WTC11 (cell line): ENCODE data around the gene NPSR1. TPM values are rescaled to one million over a fixed set of nuclear protein-coding genes. Genes with fewer than 3 reads are reported as not detected.

ENCODE experiments used
- ATAC-seq: fragments of 200-7000 bp; cut with Tn5 transposase; 2 replicates; pipeline ENCODE4 v1.10.0; 2021; ENCODE audit warnings: mild to moderate bottlenecking, moderate library complexity
- CTCF ChIA-PET: fragments of 300-600 bp; sonication (Branson Sonifier 250); formaldehyde crosslinking; loops from one replicate; lab custom pipeline; 2021; ENCODE audit warnings: antibody characterized with exemption; lab: Charles Lee
- POLR2A ChIA-PET: fragments of 350-600 bp; sonication (Branson Sonifier 250); formaldehyde crosslinking; loops from one replicate; lab custom pipeline; 2021; ENCODE audit warnings: antibody characterized with exemption; lab: Charles Lee
- DNase-seq: peaks from one replicate; pipeline ENCODE4 v3.0.0; 2021; ENCODE audit warnings: low spot score
- H3K27ac Mint-ChIP-seq: 2 replicates; pipeline ENCODE4 v1.8.0; 2021; ENCODE audit warnings: mixed read lengths
- H3K27me3 Mint-ChIP-seq: 2 replicates; pipeline ENCODE4 v1.8.0; 2021; ENCODE audit warnings: low read depth, mild to moderate bottlenecking, moderate library complexity, mixed read lengths
- H3K36me3 Mint-ChIP-seq: 2 replicates; pipeline ENCODE4 v1.8.0; 2021; ENCODE audit warnings: mixed read lengths
- H3K4me1 Mint-ChIP-seq: 2 replicates; pipeline ENCODE4 v1.8.0; 2022; ENCODE audit warnings: mixed read lengths
- H3K4me3 Mint-ChIP-seq: 2 replicates; pipeline ENCODE4 v1.8.0; 2021; ENCODE audit warnings: mild to moderate bottlenecking, moderate library complexity, mixed read lengths
- H3K9me3 Mint-ChIP-seq: 2 replicates; pipeline ENCODE4 v1.8.0; 2021; ENCODE audit warnings: mixed read lengths
- ATF2 ChIP-seq: sonication (generic); formaldehyde crosslinking; IDR thresholded peaks from 2 replicates; pipeline ENCODE4 v1.8.1; 2022; ENCODE audit warnings: low read depth, missing genetic modification reagents, borderline replicate concordance
- CBFB ChIP-seq: sonication (generic); formaldehyde crosslinking; IDR thresholded peaks from 2 replicates; pipeline ENCODE4 v1.8.1; 2022; ENCODE audit warnings: mild to moderate bottlenecking, low read depth, missing genetic modification reagents
- E2F1 ChIP-seq: sonication (generic); formaldehyde crosslinking; IDR thresholded peaks from 2 replicates; pipeline ENCODE4 v1.8.0; 2022; ENCODE audit warnings: mild to moderate bottlenecking, missing genetic modification reagents
- EMX1 ChIP-seq: fragments of 250-450 bp; sonication (Bioruptor Pico); IDR thresholded peaks from 2 replicates; pipeline ENCODE4 v1.8.0; 2021; ENCODE audit warnings: mild to moderate bottlenecking
- ETV6 ChIP-seq: sonication (generic); formaldehyde crosslinking; IDR thresholded peaks from 2 replicates; pipeline ENCODE4 v1.8.1; 2022; ENCODE audit warnings: mild to moderate bottlenecking, missing genetic modification reagents
- FOXP4 ChIP-seq: sonication (generic); formaldehyde crosslinking; IDR thresholded peaks from 2 replicates; pipeline ENCODE4 v1.8.0; 2022; ENCODE audit warnings: mild to moderate bottlenecking, missing genetic modification reagents
- GRHL2 ChIP-seq: fragments of 250-450 bp; sonication (Bioruptor Pico); IDR thresholded peaks from 2 replicates; pipeline ENCODE4 v1.8.0; 2022; ENCODE audit warnings: mild to moderate bottlenecking, moderate library complexity; ENCODE audit not compliant: insufficient replicate concordance, severe bottlenecking
- IRF2 ChIP-seq: sonication (generic); formaldehyde crosslinking; IDR thresholded peaks from 2 replicates; pipeline ENCODE4 v1.8.0; 2022; ENCODE audit warnings: low read depth, missing genetic modification reagents, borderline replicate concordance
- JUN ChIP-seq: sonication (generic); formaldehyde crosslinking; IDR thresholded peaks from 2 replicates; pipeline ENCODE4 v1.8.0; 2023; ENCODE audit warnings: mild to moderate bottlenecking, missing genetic modification reagents
- MAX ChIP-seq: sonication (generic); formaldehyde crosslinking; IDR thresholded peaks from 2 replicates; pipeline ENCODE4 v1.8.0; 2022; ENCODE audit warnings: mild to moderate bottlenecking, missing genetic modification reagents
- MXD4 ChIP-seq: fragments of 250-450 bp; sonication (Bioruptor Pico); IDR thresholded peaks from 2 replicates; pipeline ENCODE4 v1.8.0; 2021; ENCODE audit warnings: mild to moderate bottlenecking, moderate library complexity, borderline replicate concordance
- NFYB ChIP-seq: sonication (generic); formaldehyde crosslinking; conservative IDR thresholded peaks from 2 replicates; pipeline ENCODE4 v1.8.0; 2022; ENCODE audit warnings: low read depth, missing genetic modification reagents
- NR3C1 ChIP-seq: sonication (generic); formaldehyde crosslinking; conservative IDR thresholded peaks from 2 replicates; pipeline ENCODE4 v1.8.1; 2023; ENCODE audit warnings: low read depth, mild to moderate bottlenecking, missing genetic modification reagents
- PRDM15 ChIP-seq: sonication (generic); formaldehyde crosslinking; IDR thresholded peaks from 2 replicates; pipeline ENCODE4 v1.8.0; 2022; ENCODE audit warnings: missing genetic modification reagents
- RELA ChIP-seq: sonication (generic); formaldehyde crosslinking; IDR thresholded peaks from 2 replicates; pipeline ENCODE4 v1.8.1; 2022; ENCODE audit warnings: missing genetic modification reagents, mild to moderate bottlenecking, borderline replicate concordance
- SMAD4 ChIP-seq: sonication (generic); formaldehyde crosslinking; IDR thresholded peaks from 2 replicates; pipeline ENCODE4 v1.8.0; 2022; ENCODE audit warnings: mild to moderate bottlenecking, missing genetic modification reagents
- TCF7 ChIP-seq: sonication (generic); formaldehyde crosslinking; IDR thresholded peaks from 2 replicates; pipeline ENCODE4 v1.8.0; 2022; ENCODE audit warnings: mild to moderate bottlenecking, low read depth, missing genetic modification reagents, moderate library complexity
- ZMAT4 ChIP-seq: fragments of 250-450 bp; sonication (Bioruptor Pico); IDR thresholded peaks from 2 replicates; pipeline ENCODE4 v1.9.0; 2021; ENCODE audit warnings: mild to moderate bottlenecking
- ZNF232 ChIP-seq: sonication (generic); formaldehyde crosslinking; IDR thresholded peaks from 2 replicates; pipeline ENCODE4 v1.8.0; 2022; ENCODE audit warnings: mild to moderate bottlenecking, missing genetic modification reagents
- ZNF317 ChIP-seq: sonication (generic); formaldehyde crosslinking; IDR thresholded peaks from 2 replicates; pipeline ENCODE4 v1.8.1; 2023; ENCODE audit warnings: low read depth, mild to moderate bottlenecking, moderate library complexity, missing genetic modification reagents, borderline replicate concordance
- ZNF512 ChIP-seq: sonication (generic); formaldehyde crosslinking; IDR thresholded peaks from 2 replicates; pipeline ENCODE4 v1.8.1; 2022; ENCODE audit warnings: missing genetic modification reagents, borderline replicate concordance
- total RNA-seq: library from RNA; stranded (reverse); gene quantifications from 3 replicates; pipeline ENCODE4 v1.2.3, GENCODE V29; 2021

NPSR1 gene
- total RNA-seq, 1 experiment from 2014 or later = not detected

GRCh38 chr7:34748728-34749089 is 90.7 kb downstream of the NPSR1 start:
- CTCF ChIA-PET = no interaction called here
- POLR2A ChIA-PET = no interaction called here
- ATAC-seq (no peak), DNase-seq (no peak)
- peaks cover 11% of the 10 kb centered on the region for H3K9me3 Mint-ChIP-seq
- H3K27me3 Mint-ChIP-seq = no peaks in the 10 kb centered on the region
- H3K27ac Mint-ChIP-seq = no peak overlapping the region
- no peak overlapping the region for H3K4me3 Mint-ChIP-seq
- TF ChIP-seq ETV6 (CRISPR knock-in tag) (no peak), ZNF317 (no peak), E2F1 (CRISPR knock-in tag) (no peak), CBFB (CRISPR knock-in tag) (no peak), RELA (CRISPR knock-in tag) (no peak), ATF2 (CRISPR knock-in tag) (no peak), PRDM15 (CRISPR knock-in tag) (no peak)
- no peaks in the 10 kb centered on the region for H3K36me3 Mint-ChIP-seq
- H3K4me1 Mint-ChIP-seq = peaks cover 22% of the 10 kb centered on the region

- DNase-seq = no peak
- POLR2A ChIA-PET = no interaction called here
- H3K4me3 Mint-ChIP-seq = no peak overlapping the region
- H3K9me3 Mint-ChIP-seq = peaks cover 7% of the 10 kb centered on the region
- no peak for ATAC-seq
- H3K27me3 Mint-ChIP-seq = no peaks in the 10 kb centered on the region
- CTCF ChIA-PET = no interaction called here
- peaks cover 22% of the 10 kb centered on the region for H3K4me1 Mint-ChIP-seq
- H3K36me3 Mint-ChIP-seq = no peaks in the 10 kb centered on the region
- no peak overlapping the region for H3K27ac Mint-ChIP-seq
- no peak for TF ChIP-seq CBFB (CRISPR knock-in tag)
- no peak for TF ChIP-seq GRHL2
- no peak for TF ChIP-seq NFYB (CRISPR knock-in tag)
- no peak for TF ChIP-seq MXD4
- TF ChIP-seq EMX1 = no peak
- TF ChIP-seq ZMAT4 (CRISPR knock-in tag) = no peak
- no peak for TF ChIP-seq MAX
- TF ChIP-seq JUN (CRISPR knock-in tag) = no peak
- no peak for TF ChIP-seq ZNF232 (CRISPR knock-in tag)
- no peak for TF ChIP-seq IRF2 (CRISPR knock-in tag)
- no peak for TF ChIP-seq NR3C1 (CRISPR knock-in tag)
- no peak for TF ChIP-seq E2F1 (CRISPR knock-in tag)
- no peak for TF ChIP-seq SMAD4 (CRISPR knock-in tag)
- no peak for TF ChIP-seq FOXP4
- no peak for TF ChIP-seq TCF7
- no peak for TF ChIP-seq ZNF512
Observed at GRCh38 chr7:34749446-34749845, 91.4 kb downstream of the NPSR1 start.
